Measurements from ENCODE around the gene PPP1CA.
"Not testable (repeated sequence)": the region's sequence is repeated elsewhere in the genome, so short reads cannot be mapped to it uniquely, and the experiment has no call there.

The PPP1CA gene

DNA sequence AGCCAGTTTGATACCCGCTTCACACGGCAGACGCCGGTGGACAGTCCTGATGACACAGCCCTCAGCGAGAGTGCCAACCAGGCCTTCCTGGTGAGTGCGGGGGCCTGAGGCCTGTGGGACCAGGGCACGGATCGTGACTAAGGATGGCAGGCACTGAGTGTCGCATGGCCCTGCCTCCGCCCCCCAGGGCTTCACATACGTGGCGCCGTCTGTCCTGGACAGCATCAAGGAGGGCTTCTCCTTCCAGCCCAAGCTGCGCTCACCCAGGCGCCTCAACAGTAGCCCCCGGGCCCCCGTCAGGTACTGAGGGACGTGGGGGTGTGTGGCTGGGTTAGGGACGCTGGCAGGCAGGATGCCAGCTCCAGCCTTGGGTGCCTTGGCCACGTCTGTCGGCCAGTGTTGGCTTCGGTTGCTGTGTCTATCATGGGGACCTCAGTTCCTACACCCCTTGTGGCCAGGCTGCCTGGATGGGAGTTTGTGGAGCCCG lies 32.8 kb upstream of the PPP1CA start:
- DNase-seq, result no peak

GRCh38 chr11:67433536-67434394 lies 32.1 kb upstream of the PPP1CA start:
- DNase-seq, result no peak

- no peak for DNase-seq
Observed at GRCh38 chr11:67432655-67433349, 31.1 kb upstream of the PPP1CA start.

DNA sequence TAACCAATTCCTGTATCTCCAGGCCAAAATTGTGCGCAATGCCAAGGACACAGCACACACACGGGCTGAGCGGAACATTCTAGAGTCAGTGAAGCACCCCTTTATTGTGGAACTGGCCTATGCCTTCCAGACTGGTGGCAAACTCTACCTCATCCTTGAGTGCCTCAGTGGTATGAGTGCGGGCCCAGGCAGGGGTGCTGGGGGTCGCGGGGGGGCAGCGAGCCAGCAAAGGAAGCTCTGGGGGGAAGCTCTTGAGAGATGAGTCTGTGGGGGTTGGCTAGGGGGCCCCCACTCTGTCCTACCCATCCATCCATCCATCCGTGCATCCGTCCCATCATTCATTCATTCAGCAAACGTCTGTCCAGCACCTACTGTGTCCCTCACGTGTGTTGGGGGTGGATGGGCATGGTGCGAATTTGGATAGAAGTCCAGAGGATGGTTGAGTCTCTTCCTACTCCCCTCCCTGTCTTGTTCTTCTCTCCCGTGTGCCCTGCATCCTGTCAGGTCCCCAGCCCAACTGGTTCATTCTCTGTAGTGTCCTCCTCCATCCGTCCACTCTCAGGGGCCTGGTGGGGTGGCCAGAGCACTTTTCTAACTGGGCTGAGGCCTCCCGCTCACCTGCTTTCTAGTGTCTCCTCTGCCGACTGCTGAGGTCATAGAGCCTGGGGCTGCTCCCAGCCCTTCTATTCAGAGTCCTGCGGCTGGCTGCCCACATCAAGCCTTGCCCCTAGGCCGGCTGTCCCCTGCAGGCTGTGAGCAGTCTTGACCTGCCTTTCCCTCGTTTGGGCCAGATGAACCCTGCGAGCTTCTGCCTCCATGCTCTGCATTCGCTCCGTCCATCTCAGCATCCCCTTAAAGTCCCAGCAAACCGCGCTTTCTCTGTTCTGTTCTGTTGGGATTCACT lies 29.9 kb upstream of the PPP1CA start:
- DNase-seq, result no peak

DNA sequence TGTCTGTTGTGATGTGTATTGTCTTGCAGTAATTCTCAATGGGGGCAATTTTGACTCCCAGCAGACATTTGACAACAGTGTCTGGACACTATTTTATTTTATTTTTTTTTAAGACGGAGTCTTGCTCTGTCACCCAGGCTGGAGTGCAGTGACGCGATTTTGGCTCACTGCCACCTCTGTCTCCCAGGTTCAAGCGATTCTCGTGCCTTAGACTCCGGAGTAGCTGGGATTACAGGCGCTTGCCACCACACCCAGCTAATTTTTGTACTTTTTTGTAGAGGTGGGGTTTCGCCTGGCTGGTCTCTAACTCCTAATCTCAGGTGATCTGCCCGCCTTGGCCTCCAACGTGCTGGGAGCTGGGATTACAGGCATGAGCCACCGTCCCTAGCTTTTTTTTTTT lies 28.1 kb upstream of the PPP1CA start:
- DNase-seq, result no peak

- no peak for DNase-seq
Observed at GRCh38 chr11:67429038-67429668, 27.5 kb upstream of the PPP1CA start.

DNA sequence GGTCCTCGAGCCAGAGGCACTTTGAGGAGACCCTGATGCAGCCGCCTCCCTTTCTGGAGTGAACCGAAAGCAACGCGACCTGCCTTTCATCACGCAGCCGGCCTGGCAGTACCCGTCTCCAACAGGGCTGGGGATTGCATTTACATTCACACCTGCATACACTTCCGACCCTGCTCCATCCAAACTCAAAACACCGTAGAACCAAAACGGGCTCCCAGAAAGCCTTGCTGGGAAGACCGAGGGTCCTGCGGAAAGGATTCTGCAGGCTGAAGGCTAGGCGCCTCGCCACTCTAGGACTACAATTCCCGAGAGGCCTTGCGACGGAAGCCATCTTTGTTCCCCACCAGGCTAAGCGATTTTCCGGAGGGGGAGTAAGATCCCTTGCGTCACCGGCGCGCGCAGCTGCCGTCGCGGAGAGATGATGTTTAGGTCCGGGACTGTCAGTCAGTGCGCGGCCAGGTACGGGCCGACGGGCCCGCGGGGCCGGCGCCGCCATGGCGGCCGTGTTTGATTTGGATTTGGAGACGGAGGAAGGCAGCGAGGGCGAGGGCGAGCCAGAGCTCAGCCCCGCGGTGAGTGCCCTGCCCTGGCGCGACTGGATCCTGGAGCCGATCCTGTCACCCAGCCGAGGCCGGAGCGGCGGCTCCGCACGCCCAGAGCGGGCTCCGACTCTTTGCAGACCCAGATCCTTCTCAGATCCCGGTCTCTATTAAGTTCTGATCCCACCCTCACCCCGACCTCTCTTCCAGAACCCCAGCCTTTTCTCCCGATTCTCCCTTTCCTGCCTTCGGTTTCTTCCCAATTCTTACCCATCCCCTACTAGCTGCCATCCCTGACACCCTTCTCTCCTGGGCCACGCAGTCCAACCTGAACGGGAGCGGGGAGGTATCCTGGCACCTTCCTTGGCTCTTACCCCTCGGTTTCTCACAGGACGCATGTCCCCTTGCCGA lies 26.7 kb upstream of the PPP1CA start, which contains the start of gene RPS6KB2:
Gene RPS6KB2 (plus strand): TSS at position 443 of the 950 bp plus-strand sequence. CDS start 52 bp downstream, at position 495.
- peak; percentile 93 for DNase-seq

GRCh38 chr11:67427364-67427859 lies 25.8 kb upstream of the PPP1CA start:
- DNase-seq, result not testable (repeated sequence)

DNA sequence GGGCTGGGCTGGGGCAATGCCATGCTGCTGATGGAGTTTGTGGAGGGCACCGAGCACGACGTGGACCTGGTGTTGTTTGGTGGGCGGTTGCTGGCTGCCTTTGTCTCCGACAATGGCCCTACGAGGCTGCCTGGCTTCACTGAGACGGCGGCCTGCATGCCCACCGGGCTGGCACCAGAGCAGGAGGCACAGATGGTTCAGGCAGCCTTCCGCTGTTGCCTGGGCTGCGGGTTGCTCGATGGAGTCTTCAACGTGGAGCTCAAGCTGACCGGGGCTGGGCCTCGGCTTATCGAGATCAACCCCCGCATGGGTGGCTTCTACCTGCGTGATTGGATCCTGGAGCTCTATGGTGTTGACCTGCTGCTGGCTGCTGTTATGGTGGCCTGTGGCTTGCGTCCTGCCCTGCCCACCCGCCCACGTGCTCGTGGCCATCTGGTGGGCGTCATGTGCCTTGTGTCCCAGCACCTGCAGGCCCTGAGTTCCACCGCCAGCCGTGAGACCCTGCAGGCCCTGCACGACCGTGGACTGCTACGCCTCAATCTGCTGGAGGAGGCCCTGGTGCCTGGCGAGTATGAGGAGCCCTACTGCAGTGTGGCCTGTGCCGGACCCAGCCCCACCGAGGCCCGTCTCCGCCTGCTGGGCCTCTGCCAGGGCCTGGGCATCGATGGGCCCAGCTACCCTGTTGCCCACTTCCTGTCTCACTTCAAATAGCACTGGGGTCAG lies 22.4 kb upstream of the PPP1CA start:
- DNase-seq, result no peak

DNA sequence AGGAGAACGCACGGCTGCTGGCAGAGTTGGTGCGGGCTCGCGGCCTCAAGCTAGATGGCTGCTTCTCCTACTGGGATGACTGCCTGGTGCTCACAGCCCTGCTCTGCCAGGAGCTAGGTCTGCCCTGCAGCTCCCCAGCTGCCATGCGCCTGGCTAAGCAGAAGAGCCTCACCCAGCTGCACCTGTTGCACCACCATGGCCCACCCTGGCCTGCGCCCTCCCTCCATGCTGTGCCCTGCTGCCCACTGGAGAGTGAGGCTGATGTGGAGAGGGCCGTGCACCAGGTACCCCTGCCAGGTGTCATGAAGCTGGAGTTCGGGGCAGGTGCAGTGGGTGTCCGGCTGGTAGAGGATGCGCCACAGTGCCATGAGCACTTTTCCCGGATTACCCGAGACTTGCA lies 21.8 kb upstream of the PPP1CA start:
- no peak for DNase-seq

- DNase-seq, result no peak
Observed at GRCh38 chr11:67422891-67423290, 21.2 kb upstream of the PPP1CA start.

DNA sequence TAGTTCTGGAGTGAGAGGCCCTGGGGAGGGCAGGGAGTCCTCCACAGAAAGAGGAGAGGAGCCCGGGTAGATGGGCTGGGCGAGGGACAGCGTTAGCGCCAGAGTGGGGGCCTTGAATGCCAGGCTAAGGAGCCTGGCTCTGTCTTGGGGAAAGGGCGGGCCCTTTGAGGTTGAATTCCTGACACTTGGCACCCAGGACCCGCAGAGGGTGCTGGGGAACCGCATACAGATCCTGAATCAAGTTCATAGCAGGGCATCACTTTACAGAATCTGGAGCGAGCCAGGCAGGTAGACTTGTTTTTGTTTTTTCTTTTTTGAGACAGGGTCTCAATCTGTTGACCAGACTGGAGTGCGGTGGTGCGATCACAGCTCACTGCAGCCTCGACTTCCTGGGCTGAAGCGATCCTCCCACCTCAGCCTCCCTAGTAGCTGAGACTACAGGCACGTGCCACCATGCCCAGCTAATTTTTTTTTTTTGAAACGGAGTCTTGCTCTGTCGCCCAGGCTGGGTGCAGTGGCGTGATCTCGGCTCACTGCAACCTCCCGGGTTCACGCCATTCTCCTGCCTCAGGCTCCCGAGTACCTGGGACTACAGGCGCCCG lies 19.9 kb upstream of the PPP1CA start:
- no peak for DNase-seq

DNA sequence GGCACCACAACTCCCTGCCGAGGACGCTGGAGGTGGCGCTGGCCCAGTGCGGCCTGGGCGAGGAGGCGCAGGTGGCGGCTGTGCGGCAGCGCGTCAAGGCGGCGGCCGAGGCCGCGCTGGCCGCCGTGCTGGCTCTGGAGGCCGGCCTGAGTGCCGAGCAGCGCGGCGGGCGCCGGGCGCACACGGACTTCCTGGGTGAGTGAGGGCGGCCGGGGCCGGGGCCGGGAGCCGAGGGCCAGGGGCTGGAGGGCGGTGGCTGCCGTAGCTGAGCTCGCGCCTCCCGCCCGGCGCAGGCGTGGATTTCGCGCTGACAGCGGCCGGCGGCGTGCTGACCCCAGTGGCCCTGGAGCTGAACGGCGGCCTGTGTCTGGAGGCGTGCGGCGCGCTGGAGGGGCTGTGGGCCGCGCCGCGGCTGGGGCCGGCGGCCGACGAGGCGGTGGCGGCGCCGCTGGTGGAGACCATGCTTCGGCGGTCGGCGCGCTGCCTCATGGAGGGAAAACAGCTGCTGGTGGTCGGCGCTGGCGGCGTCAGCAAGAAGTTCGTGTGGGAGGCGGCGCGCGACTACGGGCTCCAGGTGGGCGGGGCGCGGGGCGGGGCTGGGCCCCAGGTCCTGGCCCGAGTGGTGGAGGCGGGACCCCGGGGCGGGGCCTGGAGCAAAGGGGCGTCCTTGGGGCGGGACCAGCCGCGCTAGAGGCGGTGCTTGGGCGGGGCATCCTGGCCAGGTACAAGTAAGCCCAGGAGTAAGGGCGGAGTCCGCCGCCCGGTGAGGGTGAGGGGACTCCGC lies 19.2 kb upstream of the PPP1CA start:
- peak; percentile 49 for DNase-seq

GRCh38 chr11:67420147-67420645 lies 18.5 kb upstream of the PPP1CA start:
- no peak for DNase-seq

DNA sequence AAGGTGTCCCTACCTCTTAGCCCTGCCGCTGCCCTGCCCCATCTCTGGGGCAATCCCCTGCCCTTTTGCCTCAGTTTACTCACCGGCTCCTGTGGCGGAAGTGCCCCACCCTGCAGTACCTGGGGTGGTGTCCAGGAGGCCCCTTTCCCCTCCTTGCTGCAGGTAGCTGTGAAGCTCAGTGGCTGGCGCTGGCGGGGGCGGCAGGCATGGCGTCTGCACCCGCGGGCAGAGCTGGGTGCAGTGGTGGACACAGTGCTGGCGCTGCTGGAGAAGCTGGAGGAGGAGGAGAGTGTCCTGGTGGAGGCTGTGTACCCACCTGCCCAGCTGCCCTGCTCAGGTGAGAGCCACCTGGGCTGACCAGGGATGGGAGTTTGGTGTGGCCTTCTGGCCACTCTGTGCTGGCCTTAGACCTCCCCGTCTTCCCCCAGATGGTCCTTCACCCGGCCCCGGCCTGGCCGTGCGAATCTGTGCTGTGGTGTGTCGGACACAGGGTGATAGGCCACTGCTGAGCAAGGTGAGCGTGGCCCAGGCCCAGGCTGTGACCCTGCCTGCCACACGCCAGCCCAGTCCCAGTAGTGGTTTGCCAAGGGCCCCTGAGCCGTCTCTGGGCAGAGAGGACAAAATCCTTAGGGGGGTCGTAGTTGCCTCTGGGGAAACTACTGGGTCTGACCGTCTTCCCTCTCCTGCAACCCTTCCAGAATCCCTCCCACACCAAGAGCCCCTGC lies 17.8 kb upstream of the PPP1CA start:
- no peak for DNase-seq

GRCh38 chr11:67418476-67419281 lies 17.0 kb upstream of the PPP1CA start:
- DNase-seq, result no peak

- DNase-seq, result no peak
Observed at GRCh38 chr11:67417425-67417824, 15.8 kb upstream of the PPP1CA start.
